Endothelial cell of umbilical vein (primary cell): ENCODE results near the gene HSPB3. TPM values are rescaled to one million over a fixed set of nuclear protein-coding genes. Genes with fewer than 3 reads are reported as not detected.

Experiments used
- BruUV-seq: library from RNA; stranded (reverse); fragments of 400-500 nt; replicated peaks from 2 replicates; lab custom pipeline; 2021; lab: Mats Ljungman, UMichigan
- CTCF ChIA-PET: fragments of 300-600, 350-600 bp; sonication (Branson Sonifier 250); formaldehyde crosslinking; loops from one replicate; lab custom pipeline; 2021; ENCODE audit warnings: antibody characterized with exemption, inconsistent platforms; lab: Charles Lee
- POLR2A ChIA-PET: fragments of 300-600, 350-600 bp; sonication (Branson Sonifier 250); formaldehyde crosslinking; loops from one replicate; lab custom pipeline; 2021; ENCODE audit warnings: antibody characterized with exemption, inconsistent platforms; lab: Charles Lee
- DNase-seq: peaks from one replicate; pipeline ENCODE4 v3.0.0-alpha.2; 2011; ENCODE audit warnings: low read depth, low spot score
- FAIRE-seq: peaks from 2 replicates; lab custom pipeline; 2011; peaks lifted over from hg19 to GRCh38; lab: Jason Lieb, UNC
- H2AFZ ChIP-seq: 2 replicates; pipeline ENCODE4 v1.6.0; 2012; ENCODE audit warnings: low read depth, low read length, control low read depth, inconsistent platforms
- H3K27ac ChIP-seq: 2 replicates; pipeline ENCODE4 v1.5.1; 2011; ENCODE audit warnings: low read depth, mild to moderate bottlenecking, control low read depth, low read length, moderate library complexity; ENCODE audit not compliant: insufficient read depth
- H3K27me3 ChIP-seq, 2 experiments: 2 replicates each; pipeline versions ENCODE4 v1.6.0 to v1.6.1; 2011; ENCODE audit warnings: low read length in 2 of 2, mixed read lengths in 1 of 2; ENCODE audit not compliant: control insufficient read depth in 2 of 2, insufficient read depth in 2 of 2
- H3K36me3 ChIP-seq, 2 experiments: 2 replicates in 1 of 2; 3 replicates in 1 of 2; pipeline ENCODE4 v1.5.1; 2011; ENCODE audit warnings: low read length in 2 of 2, mild to moderate bottlenecking in 1 of 2, moderate library complexity in 1 of 2; ENCODE audit not compliant: control insufficient read depth in 2 of 2, insufficient read depth in 2 of 2; ENCODE audit errors: extremely low read depth in 1 of 2
- H3K4me1 ChIP-seq: 3 replicates; pipeline ENCODE4 v1.5.1; 2011; ENCODE audit warnings: mild to moderate bottlenecking, low read length; ENCODE audit not compliant: control insufficient read depth, insufficient read depth; ENCODE audit errors: extremely low read depth
- H3K4me2 ChIP-seq: 2 replicates; pipeline ENCODE4 v1.6.1; 2011; ENCODE audit warnings: low read length, control low read depth, mixed read lengths; ENCODE audit not compliant: insufficient read depth
- H3K4me3 ChIP-seq, 3 experiments: fragments of 200-600 bp in 1 of 3; sonication (generic), shearing (Covaris generic) in 1 of 3; replicated peaks in 1 of 3; 2 replicates each; pipeline ENCODE4 v1.5.1; 2011 to 2016; ENCODE audit warnings: control low read depth in 3 of 3, low read length in 3 of 3, mild to moderate bottlenecking in 2 of 3, inconsistent platforms in 1 of 3, low read depth in 1 of 3, moderate library complexity in 1 of 3; ENCODE audit not compliant: insufficient read depth in 1 of 3
- H3K79me2 ChIP-seq: 2 replicates; pipeline ENCODE4 v1.6.0; 2012; ENCODE audit warnings: low read length, inconsistent platforms; ENCODE audit not compliant: control insufficient read depth, insufficient read depth
- H3K9ac ChIP-seq: replicated peaks from 2 replicates; pipeline ENCODE3; 2011; ENCODE audit warnings: low read length, control low read depth; ENCODE audit not compliant: insufficient read depth; ENCODE audit errors: extremely low read depth
- H3K9me1 ChIP-seq: replicated peaks from 3 replicates; pipeline ENCODE4 v1.6.0; 2011; ENCODE audit warnings: mild to moderate bottlenecking, low read length; ENCODE audit not compliant: control insufficient read depth, insufficient read depth; ENCODE audit errors: extremely low read depth
- H3K9me3 ChIP-seq: replicated peaks from 2 replicates; pipeline ENCODE4 v1.5.1; 2012; ENCODE audit warnings: low read length, inconsistent platforms; ENCODE audit not compliant: control insufficient read depth, insufficient read depth
- H4K20me1 ChIP-seq: replicated peaks from 2 replicates; pipeline ENCODE3; 2011; ENCODE audit warnings: mild to moderate bottlenecking, low read length; ENCODE audit not compliant: control insufficient read depth, insufficient read depth; ENCODE audit errors: extremely low read depth
- CTCF ChIP-seq, 2 donors: IDR thresholded peaks; 1 replicate in 1 of 2; 2 replicates in 1 of 2; pipeline ENCODE4 v1.5.1; 2011; ENCODE audit warnings: low read length in 2 of 2, mild to moderate bottlenecking in 2 of 2, moderate library complexity in 2 of 2, control low read depth in 1 of 2, inconsistent platforms in 1 of 2, low read depth in 1 of 2; ENCODE audit not compliant: insufficient read depth in 1 of 2; ENCODE audit errors: extremely low read depth in 1 of 2
- EZH2 ChIP-seq: IDR thresholded peaks from 2 replicates; pipeline ENCODE4 v1.6.1; 2012; ENCODE audit warnings: borderline replicate concordance, low read depth, mild to moderate bottlenecking, moderate library complexity, low read length, inconsistent platforms; ENCODE audit not compliant: severe bottlenecking
- FOS ChIP-seq: IDR thresholded peaks from 2 replicates; pipeline ENCODE4 v1.6.1; 2011; ENCODE audit warnings: mild to moderate bottlenecking, low read length, moderate library complexity, borderline replicate concordance; ENCODE audit not compliant: insufficient read depth
- GATA2 ChIP-seq: IDR thresholded peaks from 2 replicates; pipeline ENCODE4 v1.7.0; 2011; ENCODE audit warnings: low read depth, mild to moderate bottlenecking, moderate library complexity, mixed read lengths, low read length; ENCODE audit not compliant: insufficient read length, insufficient read depth
- JUN ChIP-seq: IDR thresholded peaks from 2 replicates; pipeline ENCODE4 v1.6.1; 2011; ENCODE audit warnings: borderline replicate concordance, low read depth; ENCODE audit not compliant: insufficient read length, insufficient read depth
- MAX ChIP-seq: IDR thresholded peaks from 2 replicates; pipeline ENCODE4 v1.6.1; 2011; ENCODE audit not compliant: insufficient read depth, insufficient read length
- MYC ChIP-seq: IDR thresholded peaks from one replicate; pipeline ENCODE4 v1.6.1; 2011; ENCODE audit warnings: mild to moderate bottlenecking, low read depth, low read length
- POLR2A ChIP-seq: IDR thresholded peaks from 2 replicates; pipeline ENCODE4 v1.6.1; 2012; ENCODE audit warnings: low read depth, mild to moderate bottlenecking, control low read depth, low read length
- POLR2AphosphoS5 ChIP-seq: IDR thresholded peaks from 2 replicates; pipeline ENCODE4 v1.6.1; 2012; ENCODE audit warnings: low read depth, mild to moderate bottlenecking, control low read depth, low read length, moderate library complexity; ENCODE audit not compliant: insufficient read depth
- dilution Hi-C: fragments of 300-500 bp; cut with MboI; formaldehyde crosslinking; loops from one replicate; pipeline ENCODE4 v1.15.0; 2019; ENCODE audit warnings: low sequenced_read_pairs; ENCODE audit not compliant: extremely low pct_ligation_motif_present
- intact Hi-C: fragments of 100-400 bp; cut with micrococcal nuclease; formaldehyde crosslinking; loops from one replicate; pipeline ENCODE4 v1.10.0; 2022
- polyA plus RNA-seq, 4 experiments: library from polyadenylated mRNA; depleted of rRNA in 3 of 4; stranded (reverse) in 3 of 4; unstranded in 1 of 4; fragments of >200 nt; gene quantifications; 2 replicates each; pipeline versions ENCODE4 v1.2.1 to v1.2.3, GENCODE V29; 2011 to 2012; ENCODE audit warnings: missing spikeins in 1 of 4
- total RNA-seq: library from RNA; stranded (reverse); gene quantifications from 2 replicates; pipeline ENCODE4 v1.2.3, GENCODE V29; 2021

Gene HSPB3
- total and polyA plus RNA-seq, 2 donors (not counting 3 experiments of a cell fraction or from before 2014, with no cell fraction given) = not detected

GRCh38 chr5:54480296-54480695 is 24.8 kb downstream of the HSPB3 start:
- Histone ChIP-seq H3K27ac (no peak overlapping the region), H3K4me3 (no peak overlapping the region), H2AFZ (no peak overlapping the region), H3K4me2 (no peak overlapping the region), H3K9ac (no peak overlapping the region), H4K20me1 (no peaks in the 10 kb centered on the region), H3K9me3 (no peaks in the 10 kb centered on the region), H3K36me3 (no peaks in the 10 kb centered on the region), H3K9me1 (no peaks in the 10 kb centered on the region), H3K27me3 (peaks cover 12% of the 10 kb centered on the region in 2 experiments), H3K79me2 (no peaks in the 10 kb centered on the region), H3K4me1 (no peaks in the 10 kb centered on the region)
- POLR2A ChIA-PET = no interaction called here
- dilution Hi-C loops = no loop called here
- DNase-seq = no peak
- FAIRE-seq = no peak
- BruUV-seq = no TSS peak
- TF ChIP-seq POLR2AphosphoS5 (no peak), GATA2 (no peak), MAX (no peak), FOS (no peak), MYC (no peak), CTCF (IDR thresholded peaks at IDR 0.05; ENCODE audit: extremely low read depth in 1 of 2, insufficient read depth in 1 of 2, low read depth in 1 of 2, low read length in 2 of 2) (no peak), POLR2A (no peak), JUN (no peak), EZH2 (no peak)
- intact Hi-C loops = no loop called here
- CTCF ChIA-PET = interaction anchor here (2.3 kb wide), 1 partner anchor 9 kb away, joined by 13 read pairs; no protein-coding TSS in a partner anchor
